Activated CD4-positive, alpha-beta memory T cell treated with anti-CD3 and anti-CD28 coated beads, Interleukin-2, amount 10 ng/mL, durations not matched to agents 7 days and 5 days (primary cell): ENCODE data around the gene PRRG2. TPM values are rescaled to one million over a fixed set of nuclear protein-coding genes. Genes with fewer than 3 reads are reported as not detected.

Source experiments
- CTCF ChIA-PET: fragments of 350-600 bp; sonication (Branson Sonifier 250); formaldehyde crosslinking; loops from one replicate; lab custom pipeline; 2021; ENCODE audit warnings: antibody characterized with exemption, inconsistent platforms; lab: Charles Lee
- POLR2A ChIA-PET: fragments of 350-600 bp; sonication (Branson Sonifier 250); formaldehyde crosslinking; loops from one replicate; lab custom pipeline; 2021; ENCODE audit warnings: antibody characterized with exemption; lab: Charles Lee
- DNase-seq: peaks from one replicate; pipeline ENCODE4 v3.0.0-alpha.2; 2020
- H3K27ac Mint-ChIP-seq: one replicate; pipeline ENCODE4 v1.8.0; 2021; ENCODE audit warnings: mild to moderate bottlenecking, mixed read lengths
- H3K27me3 Mint-ChIP-seq: one replicate; pipeline ENCODE4 v1.8.0; 2021; ENCODE audit warnings: mixed read lengths
- H3K36me3 Mint-ChIP-seq: one replicate; pipeline ENCODE4 v1.8.0; 2021; ENCODE audit warnings: low read depth, mixed read lengths
- H3K4me1 Mint-ChIP-seq: one replicate; pipeline ENCODE4 v1.8.0; 2021; ENCODE audit warnings: mixed read lengths
- H3K4me3 Mint-ChIP-seq: one replicate; pipeline ENCODE4 v1.8.0; 2021; ENCODE audit warnings: mild to moderate bottlenecking, mixed read lengths
- H3K9me3 Mint-ChIP-seq: one replicate; pipeline ENCODE4 v1.8.0; 2021; ENCODE audit warnings: mixed read lengths
- total RNA-seq, 2 experiments: library from RNA; stranded (reverse); gene quantifications; one replicate each; pipeline ENCODE4 v1.2.3, GENCODE V29; 2021

Gene PRRG2
- total RNA-seq, 2 experiments from 2014 or later, result 1.0 to 1.1 TPM

- Mint-ChIP-seq H3K4me3 (peak overlapping the region; percentile 98), H3K9me3 (no peaks in the 10 kb centered on the region), H3K27me3 (peaks cover 6% of the 10 kb centered on the region), H3K36me3 (peaks cover 5% of the 10 kb centered on the region), H3K27ac (peak overlapping the region; percentile 24), H3K4me1 (peaks cover 41% of the 10 kb centered on the region)
- POLR2A ChIA-PET, result interaction anchor here (0.7 kb wide), 1 partner anchor 822 kb away, joined by 3 read pairs; no protein-coding TSS in a partner anchor
- CTCF ChIA-PET, result no interaction called here
- peak; percentile 30 for DNase-seq
Measured at GRCh38 chr19:49637821-49638738, 57.0 kb downstream of the PRRG2 start.

GRCh38 chr19:49639401-49640112 lies 58.4 kb downstream of the PRRG2 start:
- ChIA-PET POLR2A (interaction anchor here (0.7 to 6.1 kb wide), 13 partner anchors 27 to 304 kb away, joined by 3 to 91 read pairs (median 3); partner anchors contain the start of genes ALDH16A1, BCL2L12, CD37 and IRF3), CTCF (interaction anchor here (1.0 to 5.2 kb wide), 13 partner anchors 25 to 525 kb away, joined by 3 to 90 read pairs (median 4); partner anchors contain the start of genes LIN7B and PRMT1)
- H3K4me1 Mint-ChIP-seq, result peaks cover 56% of the 10 kb centered on the region
- peak; percentile 29 for DNase-seq
- H3K36me3 Mint-ChIP-seq, result peaks cover 11% of the 10 kb centered on the region
- H3K9me3 Mint-ChIP-seq, result no peaks in the 10 kb centered on the region
- no peak overlapping the region for H3K27ac Mint-ChIP-seq
- H3K27me3 Mint-ChIP-seq, result peaks cover 6% of the 10 kb centered on the region
- peak overlapping the region; percentile 98 for H3K4me3 Mint-ChIP-seq

- H3K4me3 Mint-ChIP-seq, result peak within 1 kb of the TSS; percentile 98
- peaks cover 59% of the 10 kb centered on the region for H3K4me1 Mint-ChIP-seq
- POLR2A ChIA-PET, result interaction anchor here (0.7 to 6.1 kb wide), 16 partner anchors 9 to 305 kb away, joined by 3 to 91 read pairs (median 3); partner anchors contain the start of genes ALDH16A1, BCL2L12, CD37 and IRF3
- peaks cover 14% of the 10 kb centered on the region for H3K36me3 Mint-ChIP-seq
- no peaks in the 10 kb centered on the region for H3K9me3 Mint-ChIP-seq
- CTCF ChIA-PET, result interaction anchor here (0.7 to 5.2 kb wide), 15 partner anchors 24 to 647 kb away, joined by 3 to 90 read pairs (median 4); partner anchors contain the start of genes LIN7B, PRMT1 and RUVBL2
- peak within 1 kb of the TSS; percentile 94 for H3K27ac Mint-ChIP-seq
- peaks cover 6% of the 10 kb centered on the region for H3K27me3 Mint-ChIP-seq
- peak; percentile 100 for DNase-seq
Measured at GRCh38 chr19:49640113-49640898, 59.2 kb downstream of the PRRG2 start, which contains the start of gene RRAS. TSS of gene RRAS (minus strand) at chr19:49640143. CDS start at chr19:49640098, 45 bp downstream.

Other genes starting within 250 kb of the PRRG2 start
- 100 to 1,000 TPM; 278 to 299 TPM for gene CD37, start 245.9 kb upstream of the PRRG2 start, total RNA-seq
- gene TEAD2, start 218.9 kb upstream of the PRRG2 start, total RNA-seq, result not detected
- not detected for gene DKKL1, start 217.4 kb upstream of the PRRG2 start, total RNA-seq
- gene KASH5, start 193.1 kb upstream of the PRRG2 start, total RNA-seq, result under 1 TPM; 0.73 to 0.81 TPM
- gene PTH2, start 157.9 kb upstream of the PRRG2 start, total RNA-seq, result not detected
- gene GFY, start 155.9 kb upstream of the PRRG2 start, total RNA-seq, result not detected
- gene SLC17A7, start 139.8 kb upstream of the PRRG2 start, total RNA-seq, result under 1 TPM; 0.30 to 0.43 TPM
- gene PIH1D1, start 129.5 kb upstream of the PRRG2 start, total RNA-seq, result 100 to 1,000 TPM; 168 to 170 TPM
- gene ALDH16A1, start 128.1 kb upstream of the PRRG2 start, total RNA-seq, result 10 to 100 TPM; 34.1 to 36.6 TPM
- 100 to 1,000 TPM; 187 to 197 TPM for gene FLT3LG, start 107.1 kb upstream of the PRRG2 start, total RNA-seq
- 1,000 to 10,000 TPM; 2,417 to 2,463 TPM for gene RPL13A, start 93.7 kb upstream of the PRRG2 start, total RNA-seq
- 1,000 to 10,000 TPM; 2,194 to 2,385 TPM for gene RPS11, start 84.9 kb upstream of the PRRG2 start, total RNA-seq
- gene FCGRT, start 68.7 kb upstream of the PRRG2 start, total RNA-seq, result 10 to 100 TPM; 10.2 to 11.1 TPM
- 1 to 10 TPM; 1.8 to 2.0 TPM for gene RCN3, start 53.3 kb upstream of the PRRG2 start, total RNA-seq
- gene NOSIP, start 760 bp upstream of the PRRG2 start, total RNA-seq, result 100 to 1,000 TPM; 162 to 163 TPM
- gene PRR12, start 9.9 kb downstream of the PRRG2 start, total RNA-seq, result 10 to 100 TPM; 33.0 to 36.2 TPM
- gene RRAS, start 58.8 kb downstream of the PRRG2 start, total RNA-seq, result 10 to 100 TPM; 17.8 to 18.1 TPM
- 10 to 100 TPM; 65.3 to 66.4 TPM for gene SCAF1, start 60.9 kb downstream of the PRRG2 start, total RNA-seq
- gene IRF3, start 84.5 kb downstream of the PRRG2 start, total RNA-seq, result 100 to 1,000 TPM; 163 to 174 TPM
- 10 to 100 TPM; 71.2 to 74.3 TPM for gene BCL2L12, start 84.6 kb downstream of the PRRG2 start, total RNA-seq
- gene PRMT1, start 96.0 kb downstream of the PRRG2 start, total RNA-seq, result 100 to 1,000 TPM; 103 to 108 TPM
- gene ADM5, start 108.3 kb downstream of the PRRG2 start, total RNA-seq, result 1 to 10 TPM; 2.6 to 2.9 TPM
- gene CPT1C, start 109.8 kb downstream of the PRRG2 start, total RNA-seq, result 1 to 10 TPM; 1.9 to 2.9 TPM
- under 1 TPM; 0.63 to 0.86 TPM for gene TSKS, start 182.0 kb downstream of the PRRG2 start, total RNA-seq
- 10 to 100 TPM; 78.0 to 79.2 TPM for gene AP2A1, start 185.7 kb downstream of the PRRG2 start, total RNA-seq
- 10 to 100 TPM; 13.7 to 13.9 TPM for gene FUZ, start 232.0 kb downstream of the PRRG2 start, total RNA-seq
- 10 to 100 TPM; 65.3 to 67.9 TPM for gene MED25, start 237.0 kb downstream of the PRRG2 start, total RNA-seq